Measurements from ENCODE around the gene KCNK4.
"Not testable (repeated sequence)": the region's sequence is repeated elsewhere in the genome, so short reads cannot be mapped to it uniquely, and the experiment has no call there.

Gene KCNK4

GRCh38 chr11:64291262-64291751 lies at the start of gene KCNK4:
Gene KCNK4, plus strand, starts transcription at chr11:64291302. Its CDS starts 1,717 bp downstream, at chr11:64293019.
- no peak for DNase-seq (ENCODE audit: extremely low spot score, insufficient read length, low read depth)
- no peak for FAIRE-seq

- FAIRE-seq: no peak
These were observed 49.4 kb upstream of the KCNK4 start for GRCh38 chr11:64241491-64242374.

GRCh38 chr11:64243236-64243854 lies 47.8 kb upstream of the KCNK4 start:
- FAIRE-seq: no peak

More at GRCh38 chr11:64241491-64242374, 49.4 kb upstream of the KCNK4 start:
- DNase-seq (ENCODE audit: extremely low spot score, insufficient read length, low read depth): no peak

GRCh38 chr11:64244107-64244506 lies 47.0 kb upstream of the KCNK4 start:
- DNase-seq (ENCODE audit: extremely low spot score, insufficient read length, low read depth) (no peak), FAIRE-seq (no peak)

More at GRCh38 chr11:64243236-64243854, 47.8 kb upstream of the KCNK4 start:
- DNase-seq (ENCODE audit: extremely low spot score, insufficient read length, low read depth): no peak

- FAIRE-seq (no peak), DNase-seq (ENCODE audit: extremely low spot score, insufficient read length, low read depth) (no peak)
These were observed 46.1 kb upstream of the KCNK4 start for GRCh38 chr11:64244966-64245365.

GRCh38 chr11:64245401-64245796 lies 45.7 kb upstream of the KCNK4 start:
- no peak for DNase-seq (ENCODE audit: extremely low spot score, insufficient read length, low read depth)
- no peak for FAIRE-seq

GRCh38 chr11:64245797-64246620 lies 45.1 kb upstream of the KCNK4 start:
- DNase-seq (ENCODE audit: extremely low spot score, insufficient read length, low read depth) (no peak), FAIRE-seq (no peak)

- not testable (repeated sequence) for FAIRE-seq
These were observed 44.6 kb upstream of the KCNK4 start for GRCh38 chr11:64246621-64246870.

GRCh38 chr11:64246871-64247728 lies 44.0 kb upstream of the KCNK4 start, which contains the start of gene PPP1R14B:
Gene PPP1R14B, minus strand, starts transcription at chr11:64246943. Its CDS starts 270 bp downstream, at chr11:64246673.
- DNase-seq (ENCODE audit: extremely low spot score, insufficient read length, low read depth) (no peak), FAIRE-seq (peak; percentile 5)

More at GRCh38 chr11:64246621-64246870, 44.6 kb upstream of the KCNK4 start:
- DNase-seq (ENCODE audit: extremely low spot score, insufficient read length, low read depth): not testable (repeated sequence)

GRCh38 chr11:64247729-64248531 lies 43.2 kb upstream of the KCNK4 start:
- DNase-seq (ENCODE audit: extremely low spot score, insufficient read length, low read depth): no peak
- FAIRE-seq: no peak

GRCh38 chr11:64248578-64248977 lies 42.5 kb upstream of the KCNK4 start:
- DNase-seq (ENCODE audit: extremely low spot score, insufficient read length, low read depth) (no peak), FAIRE-seq (no peak)

GRCh38 chr11:64249038-64249437 lies 42.1 kb upstream of the KCNK4 start:
- FAIRE-seq (no peak), DNase-seq (ENCODE audit: extremely low spot score, insufficient read length, low read depth) (no peak)

GRCh38 chr11:64249563-64250414 lies 41.3 kb upstream of the KCNK4 start:
- FAIRE-seq (no peak), DNase-seq (ENCODE audit: extremely low spot score, insufficient read length, low read depth) (no peak)

- DNase-seq (ENCODE audit: extremely low spot score, insufficient read length, low read depth): no peak
- FAIRE-seq: no peak
These were observed 40.6 kb upstream of the KCNK4 start for GRCh38 chr11:64250415-64251015.

- no peak for FAIRE-seq
These were observed 39.9 kb upstream of the KCNK4 start, which contains the start of gene PLCB3 for GRCh38 chr11:64251016-64251752. Gene PLCB3, plus strand, starts transcription at chr11:64251530. Its CDS starts 120 bp downstream, at chr11:64251650.

GRCh38 chr11:64251753-64252002 lies 39.4 kb upstream of the KCNK4 start:
- FAIRE-seq (no peak), DNase-seq (ENCODE audit: extremely low spot score, insufficient read length, low read depth) (no peak)

More at GRCh38 chr11:64251016-64251752, 39.9 kb upstream of the KCNK4 start, which contains the start of gene PLCB3:
- DNase-seq (ENCODE audit: extremely low spot score, insufficient read length, low read depth): peak; percentile 82

Measured in GM18507 (cell line).